HepG2 (cell line): ENCODE results near the gene NUDT21. TPM values are rescaled to one million over a fixed set of nuclear protein-coding genes. Genes with fewer than 3 reads are reported as not detected.

Experiments
- ELF3 ChIP-seq: IDR thresholded peaks from 2 replicates; pipeline ENCODE4 v1.6.1; 2016; ENCODE audit warnings: missing genetic modification reagents, missing compliant biosample characterization
- KDM4B ChIP-seq: sonication (generic); formaldehyde crosslinking; IDR thresholded peaks from 2 replicates; pipeline ENCODE4 v1.4.0; 2020; ENCODE audit warnings: missing genetic modification reagents
- KIAA2018 ChIP-seq: sonication (generic); formaldehyde crosslinking; IDR thresholded peaks from 2 replicates; pipeline ENCODE4 v1.5.0; 2020; ENCODE audit warnings: mild to moderate bottlenecking, missing genetic modification reagents, borderline replicate concordance
- LBX2 ChIP-seq: sonication (generic); formaldehyde crosslinking; IDR thresholded peaks from 2 replicates; pipeline ENCODE4 v1.5.0; 2020; ENCODE audit warnings: missing genetic modification reagents, mild to moderate bottlenecking, borderline replicate concordance
- MBD4 ChIP-seq: IDR thresholded peaks from 2 replicates; pipeline ENCODE4 v1.6.1; 2012; ENCODE audit warnings: low read length, inconsistent platforms, borderline replicate concordance
- POLR2G ChIP-seq: fragments of 200-400 bp; formaldehyde crosslinking; IDR thresholded peaks from 2 replicates; pipeline ENCODE4 v1.6.1; 2018; ENCODE audit warnings: mild to moderate bottlenecking, low read depth, low read length, moderate library complexity
- SAP130 ChIP-seq: IDR thresholded peaks from 2 replicates; pipeline ENCODE4 v1.6.1; 2016; ENCODE audit warnings: low read depth
- SIX1 ChIP-seq: sonication (generic); formaldehyde crosslinking; IDR thresholded peaks from 2 replicates; pipeline ENCODE4 v1.4.0; 2020; ENCODE audit warnings: missing genetic modification reagents, borderline replicate concordance
- STAG1 ChIP-seq: sonication (generic); formaldehyde crosslinking; IDR thresholded peaks from 2 replicates; pipeline ENCODE4 v1.4.0; 2020; ENCODE audit warnings: missing genetic modification reagents
- TMF1 ChIP-seq: sonication (generic); formaldehyde crosslinking; IDR thresholded peaks from 2 replicates; pipeline ENCODE4 v1.8.1; 2022; ENCODE audit warnings: low read depth, missing genetic modification reagents
- ZFAT ChIP-seq: sonication (generic); formaldehyde crosslinking; conservative IDR thresholded peaks from 2 replicates; pipeline ENCODE4 v1.8.1; 2023; ENCODE audit warnings: missing genetic modification reagents, inconsistent platforms
- ZFP62 ChIP-seq: sonication (generic); formaldehyde crosslinking; IDR thresholded peaks from 2 replicates; pipeline ENCODE4 v1.4.0; 2020; ENCODE audit warnings: missing genetic modification reagents
- ZNF121 ChIP-seq: sonication (generic); formaldehyde crosslinking; IDR thresholded peaks from 2 replicates; pipeline ENCODE4 v1.5.0; 2020; ENCODE audit warnings: mild to moderate bottlenecking, missing genetic modification reagents
- ZNF180 ChIP-seq: sonication (generic); formaldehyde crosslinking; IDR thresholded peaks from 2 replicates; pipeline ENCODE4 v1.4.0; 2020; ENCODE audit warnings: low read depth, missing genetic modification reagents, borderline replicate concordance
- ZNF354B ChIP-seq: sonication (generic); formaldehyde crosslinking; IDR thresholded peaks from 2 replicates; pipeline ENCODE4 v1.8.0; 2022; ENCODE audit warnings: mild to moderate bottlenecking, missing genetic modification reagents
- polyA plus RNA-seq, 8 experiments: library from polyadenylated mRNA; depleted of rRNA in 3 of 8; stranded (reverse) in 7 of 8; unstranded in 1 of 8; fragments of >200 nt; fragmentation: Illumina TruSeq in 4 of 8; extraction: Trizol in 4 of 8; gene quantifications; 2 replicates each; pipeline versions ENCODE4 v1.2.1 to v1.2.3, GENCODE V29; 2011 to 2016; ENCODE audit warnings: low read depth in 4 of 8, missing spikeins in 1 of 8, mixed read lengths in 1 of 8; ENCODE audit not compliant: insufficient read depth in 1 of 8
- total RNA-seq, 5 experiments: library from RNA; depleted of rRNA; stranded (reverse); fragments of >200 nt; fragmentation: Illumina TruSeq; extraction: Trizol; gene quantifications; 2 replicates each; pipeline ENCODE4 v1.2.3, GENCODE V29; 2016; ENCODE audit warnings: low read depth in 1 of 5
- TF ChIP-seq, protein P1 (sequence below): sonication (generic); formaldehyde crosslinking; IDR thresholded peaks from 2 replicates; pipeline ENCODE4 v1.5.0; 2020; ENCODE audit warnings: missing genetic modification reagents

The NUDT21 gene
- total and polyA plus RNA-seq, 2 of the 13 experiments (the other 11 are each of a cell fraction or from before 2014, with no cell fraction given): 177 to 210 TPM

GRCh38 chr16:56451753-56452689 is 889 bp upstream of the NUDT21 start (continued):
- no peak for TF ChIP-seq KIAA2018 (CRISPR knock-in tag)
- no peak; the same call in 1 of the 2 replicates for TF ChIP-seq ELF3 (CRISPR knock-in tag)
- TF ChIP-seq ZNF180 (CRISPR knock-in tag): no peak
- TF ChIP-seq ZNF354B: no peak
- no peak for TF ChIP-seq LBX2 (CRISPR knock-in tag)
- no peak for TF ChIP-seq SIX1 (CRISPR knock-in tag)
- TF ChIP-seq KDM4B (CRISPR knock-in tag): no peak
- TF ChIP-seq TMF1 (CRISPR knock-in tag): no peak
- TF ChIP-seq, protein P1, sequence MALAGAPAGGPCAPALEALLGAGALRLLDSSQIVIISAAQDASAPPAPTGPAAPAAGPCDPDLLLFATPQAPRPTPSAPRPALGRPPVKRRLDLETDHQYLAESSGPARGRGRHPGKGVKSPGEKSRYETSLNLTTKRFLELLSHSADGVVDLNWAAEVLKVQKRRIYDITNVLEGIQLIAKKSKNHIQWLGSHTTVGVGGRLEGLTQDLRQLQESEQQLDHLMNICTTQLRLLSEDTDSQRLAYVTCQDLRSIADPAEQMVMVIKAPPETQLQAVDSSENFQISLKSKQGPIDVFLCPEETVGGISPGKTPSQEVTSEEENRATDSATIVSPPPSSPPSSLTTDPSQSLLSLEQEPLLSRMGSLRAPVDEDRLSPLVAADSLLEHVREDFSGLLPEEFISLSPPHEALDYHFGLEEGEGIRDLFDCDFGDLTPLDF (CRISPR knock-in tag): no peak
- TF ChIP-seq ZNF121 (CRISPR knock-in tag): peak; percentile 60; the same call in 1 of the 2 replicates
- TF ChIP-seq STAG1 (CRISPR knock-in tag): no peak
- TF ChIP-seq SAP130 (CRISPR knock-in tag): no peak; the same call in none of the 2 replicates
- TF ChIP-seq MBD4: no peak
- no peak for TF ChIP-seq ZFAT (CRISPR knock-in tag)
- TF ChIP-seq POLR2G: no peak
- no peak for TF ChIP-seq ZFP62
